ENCODE data around the gene SMIM21.

The SMIM21 gene

DNA sequence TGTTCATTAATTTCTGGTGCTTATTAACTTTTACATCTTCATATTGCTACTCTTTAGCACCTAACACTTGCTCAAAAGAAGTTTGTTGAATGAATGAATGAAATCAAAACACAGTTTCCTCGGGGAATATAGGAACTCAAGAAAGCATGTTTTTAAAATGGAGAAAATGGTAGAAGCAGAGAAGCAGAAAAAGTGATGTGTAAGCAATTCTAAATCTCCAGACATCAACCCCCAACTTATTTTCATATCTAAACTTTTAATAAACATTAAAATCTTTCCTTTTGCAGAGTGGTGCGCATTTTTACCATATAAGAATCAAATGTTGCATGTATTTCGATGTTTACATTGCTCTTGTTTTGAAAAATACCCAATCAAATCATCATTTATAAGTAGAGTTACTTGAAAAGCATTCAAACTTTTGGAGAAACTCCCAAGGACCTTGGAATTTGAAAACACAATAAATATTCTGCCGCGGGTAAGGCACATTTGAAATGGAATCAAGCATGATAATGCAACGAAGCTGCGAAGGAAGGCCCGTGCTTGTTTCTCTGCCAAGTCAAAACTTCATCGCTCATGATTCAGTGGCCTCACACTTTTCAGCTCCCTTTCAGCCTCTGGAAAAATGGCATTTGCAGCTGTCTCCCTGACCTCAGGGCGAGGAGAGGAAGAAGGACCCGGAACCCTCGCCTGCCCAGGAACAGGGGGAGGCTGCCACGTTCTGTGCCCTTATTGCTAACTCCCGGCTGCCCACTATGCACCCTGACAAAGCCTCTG lies 26.7 kb upstream of the SMIM21 start:
- TF ChIP-seq, protein P1, sequence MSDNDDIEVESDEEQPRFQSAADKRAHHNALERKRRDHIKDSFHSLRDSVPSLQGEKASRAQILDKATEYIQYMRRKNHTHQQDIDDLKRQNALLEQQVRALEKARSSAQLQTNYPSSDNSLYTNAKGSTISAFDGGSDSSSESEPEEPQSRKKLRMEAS (IDR thresholded peaks at IDR 0.05) = no peak
- no peak for TF ChIP-seq CREB1 (IDR thresholded peaks at IDR 0.05; ENCODE audit: low read depth)
- TF ChIP-seq RAD21 (IDR thresholded peaks at IDR 0.05; ENCODE audit: low read depth) = no peak
- TF ChIP-seq, protein P2, sequence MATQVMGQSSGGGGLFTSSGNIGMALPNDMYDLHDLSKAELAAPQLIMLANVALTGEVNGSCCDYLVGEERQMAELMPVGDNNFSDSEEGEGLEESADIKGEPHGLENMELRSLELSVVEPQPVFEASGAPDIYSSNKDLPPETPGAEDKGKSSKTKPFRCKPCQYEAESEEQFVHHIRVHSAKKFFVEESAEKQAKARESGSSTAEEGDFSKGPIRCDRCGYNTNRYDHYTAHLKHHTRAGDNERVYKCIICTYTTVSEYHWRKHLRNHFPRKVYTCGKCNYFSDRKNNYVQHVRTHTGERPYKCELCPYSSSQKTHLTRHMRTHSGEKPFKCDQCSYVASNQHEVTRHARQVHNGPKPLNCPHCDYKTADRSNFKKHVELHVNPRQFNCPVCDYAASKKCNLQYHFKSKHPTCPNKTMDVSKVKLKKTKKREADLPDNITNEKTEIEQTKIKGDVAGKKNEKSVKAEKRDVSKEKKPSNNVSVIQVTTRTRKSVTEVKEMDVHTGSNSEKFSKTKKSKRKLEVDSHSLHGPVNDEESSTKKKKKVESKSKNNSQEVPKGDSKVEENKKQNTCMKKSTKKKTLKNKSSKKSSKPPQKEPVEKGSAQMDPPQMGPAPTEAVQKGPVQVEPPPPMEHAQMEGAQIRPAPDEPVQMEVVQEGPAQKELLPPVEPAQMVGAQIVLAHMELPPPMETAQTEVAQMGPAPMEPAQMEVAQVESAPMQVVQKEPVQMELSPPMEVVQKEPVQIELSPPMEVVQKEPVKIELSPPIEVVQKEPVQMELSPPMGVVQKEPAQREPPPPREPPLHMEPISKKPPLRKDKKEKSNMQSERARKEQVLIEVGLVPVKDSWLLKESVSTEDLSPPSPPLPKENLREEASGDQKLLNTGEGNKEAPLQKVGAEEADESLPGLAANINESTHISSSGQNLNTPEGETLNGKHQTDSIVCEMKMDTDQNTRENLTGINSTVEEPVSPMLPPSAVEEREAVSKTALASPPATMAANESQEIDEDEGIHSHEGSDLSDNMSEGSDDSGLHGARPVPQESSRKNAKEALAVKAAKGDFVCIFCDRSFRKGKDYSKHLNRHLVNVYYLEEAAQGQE (IDR thresholded peaks at IDR 0.05; ENCODE audit: low read depth) = no peak
- no peak for TF ChIP-seq EP300 (IDR thresholded peaks at IDR 0.05; ENCODE audit: borderline replicate concordance)
- TF ChIP-seq TEAD4 (IDR thresholded peaks at IDR 0.05) = no peak
- no peak for TF ChIP-seq NFIC (IDR thresholded peaks at IDR 0.05)
- TF ChIP-seq YY1 (IDR thresholded peaks at IDR 0.05; ENCODE audit: low read depth) = no peak
- no peak for TF ChIP-seq TCF12 (IDR thresholded peaks at IDR 0.05; ENCODE audit: low read depth)
- no peak for TF ChIP-seq CEBPB (IDR thresholded peaks at IDR 0.05)
- TF ChIP-seq FOXM1 (IDR thresholded peaks at IDR 0.05; ENCODE audit: borderline replicate concordance, low read depth) = no peak
- TF ChIP-seq TAF1 (IDR thresholded peaks at IDR 0.05; ENCODE audit: low read depth) = no peak
- no peak for TF ChIP-seq ZBTB7A (IDR thresholded peaks at IDR 0.05; ENCODE audit: low read depth)
- no peak for TF ChIP-seq EGR1 (IDR thresholded peaks at IDR 0.05)
- TF ChIP-seq, protein P3, sequence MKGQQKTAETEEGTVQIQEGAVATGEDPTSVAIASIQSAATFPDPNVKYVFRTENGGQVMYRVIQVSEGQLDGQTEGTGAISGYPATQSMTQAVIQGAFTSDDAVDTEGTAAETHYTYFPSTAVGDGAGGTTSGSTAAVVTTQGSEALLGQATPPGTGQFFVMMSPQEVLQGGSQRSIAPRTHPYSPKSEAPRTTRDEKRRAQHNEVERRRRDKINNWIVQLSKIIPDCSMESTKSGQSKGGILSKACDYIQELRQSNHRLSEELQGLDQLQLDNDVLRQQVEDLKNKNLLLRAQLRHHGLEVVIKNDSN (IDR thresholded peaks at IDR 0.05) = no peak

DNA sequence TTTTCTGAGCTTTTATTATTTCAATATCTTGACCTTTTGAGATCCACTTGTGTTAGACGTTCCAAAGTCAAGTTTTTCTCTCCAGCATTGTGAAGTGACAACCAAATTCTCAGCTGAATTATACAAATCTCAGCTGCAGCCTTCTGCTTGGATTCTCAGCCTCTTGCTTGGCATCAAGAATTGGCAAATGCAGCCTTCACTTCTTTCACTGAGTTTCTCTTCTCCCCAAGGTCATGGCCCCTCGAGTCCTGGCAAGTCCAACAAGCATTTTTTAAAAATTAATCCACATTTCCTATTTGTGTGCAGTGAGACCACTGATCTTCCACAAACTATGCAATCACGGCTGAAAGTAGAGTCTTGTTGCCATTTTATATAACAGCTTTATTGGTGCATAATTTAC lies 23.4 kb upstream of the SMIM21 start:
- TF ChIP-seq, protein P3 (IDR thresholded peaks at IDR 0.05) = no peak
- TF ChIP-seq CEBPB (IDR thresholded peaks at IDR 0.05) (no peak), TAF1 (IDR thresholded peaks at IDR 0.05; ENCODE audit: low read depth) (no peak), ZBTB7A (IDR thresholded peaks at IDR 0.05; ENCODE audit: low read depth) (no peak), EGR1 (IDR thresholded peaks at IDR 0.05) (no peak), FOXM1 (IDR thresholded peaks at IDR 0.05; ENCODE audit: borderline replicate concordance, low read depth) (no peak)
- TF ChIP-seq, protein P1 (IDR thresholded peaks at IDR 0.05) = no peak

DNA sequence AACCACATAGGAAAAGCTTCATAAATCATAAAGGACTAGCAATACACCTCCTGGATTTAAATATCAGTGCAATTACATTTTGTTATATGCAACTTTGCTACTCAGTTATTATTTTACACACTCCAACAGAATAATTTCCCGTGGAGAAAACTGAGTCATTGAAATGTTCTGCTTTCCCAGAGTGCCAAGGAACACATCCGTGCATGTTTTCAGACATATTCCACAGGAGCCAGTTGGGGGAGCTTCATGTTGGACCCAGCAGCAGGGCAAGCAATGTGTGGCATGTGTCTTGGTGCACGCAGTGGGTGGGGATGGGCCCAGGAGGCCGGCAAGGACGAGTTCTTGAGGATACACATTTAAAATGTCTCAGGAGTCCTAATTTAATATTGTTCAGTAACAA lies 14.4 kb upstream of the SMIM21 start:
- TF ChIP-seq TCF12 (IDR thresholded peaks at IDR 0.05; ENCODE audit: low read depth) = no peak
- TF ChIP-seq YY1 (IDR thresholded peaks at IDR 0.05; ENCODE audit: low read depth) = no peak
- TF ChIP-seq, protein P3 (IDR thresholded peaks at IDR 0.05) = no peak
- no peak for TF ChIP-seq EGR1 (IDR thresholded peaks at IDR 0.05)
- TF ChIP-seq, protein P2 (IDR thresholded peaks at IDR 0.05; ENCODE audit: low read depth) = no peak
- TF ChIP-seq CEBPB (IDR thresholded peaks at IDR 0.05) = no peak

GRCh38 chr18:75439348-75439747 lies 11.8 kb upstream of the SMIM21 start:
- no peak for TF ChIP-seq TCF12 (IDR thresholded peaks at IDR 0.05; ENCODE audit: low read depth)
- TF ChIP-seq, protein P2 (IDR thresholded peaks at IDR 0.05; ENCODE audit: low read depth) = no peak
- TF ChIP-seq, protein P3 (IDR thresholded peaks at IDR 0.05) = no peak
- TF ChIP-seq FOXM1 (IDR thresholded peaks at IDR 0.05; ENCODE audit: borderline replicate concordance, low read depth) = no peak
- TF ChIP-seq, protein P1 (IDR thresholded peaks at IDR 0.05) = no peak
- no peak for TF ChIP-seq TAF1 (IDR thresholded peaks at IDR 0.05; ENCODE audit: low read depth)
